GM19324 (cell line): ENCODE results near the gene MORC3.
"Not testable (repeated sequence)": the region's sequence is repeated elsewhere in the genome, so short reads cannot be mapped to it uniquely, and the experiment has no call there.

Experiments used
- ATAC-seq: cut with Tn5 transposase; IDR thresholded peaks from one replicate; pipeline ENCODE4 v1.9.1; 2021; ENCODE audit warnings: mild to moderate bottlenecking, moderate library complexity; ENCODE audit not compliant: unreplicated experiment, low FRiP score

Gene MORC3

GRCh38 chr21:36323032-36323431, 3.0 kb downstream of the MORC3 start:
- ATAC-seq = no peak

GRCh38 chr21:36325373-36326010, 5.5 kb downstream of the MORC3 start:
- ATAC-seq = no peak

DNA sequence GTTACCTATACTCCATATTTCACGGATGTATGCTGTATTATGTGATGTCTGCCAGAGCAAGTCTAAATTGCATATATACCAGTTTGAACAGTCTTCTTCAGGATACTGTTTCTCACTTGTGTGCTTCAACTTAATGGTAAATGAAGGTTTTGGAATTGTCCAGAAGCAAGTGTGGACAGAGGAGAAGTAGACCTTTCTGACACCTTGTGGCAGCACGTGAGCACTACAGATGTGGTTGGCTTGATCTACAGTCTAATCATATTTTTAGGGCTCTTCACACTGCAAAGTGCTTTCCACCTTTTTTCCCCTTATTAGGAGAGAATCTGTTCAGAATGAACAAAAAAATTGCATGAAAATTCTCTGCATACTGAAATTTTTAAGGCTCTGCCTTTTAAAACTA, 10.9 kb downstream of the MORC3 start:
- no peak for ATAC-seq

- no peak for ATAC-seq
These were observed 17.1 kb downstream of the MORC3 start for GRCh38 chr21:36337099-36337509.

DNA sequence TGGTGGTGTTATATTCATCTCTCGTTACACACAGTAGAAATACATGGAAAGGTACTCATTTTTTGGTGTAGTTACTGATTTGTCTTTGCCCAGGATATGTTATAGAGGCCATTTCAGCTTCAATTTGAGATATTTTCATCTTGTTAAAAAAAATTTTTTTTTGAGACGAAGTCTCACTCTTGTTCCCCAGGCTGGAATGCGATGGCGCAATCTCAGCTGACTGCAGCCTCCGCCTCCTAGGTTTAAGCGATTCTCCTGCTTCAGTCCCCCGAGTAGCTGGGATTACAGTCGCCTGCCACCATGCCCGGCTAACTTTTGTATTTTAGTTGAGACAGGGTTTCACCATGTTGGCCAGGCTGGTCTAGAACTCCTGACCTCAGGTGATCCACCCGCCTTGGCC, 19.0 kb downstream of the MORC3 start:
- no peak for ATAC-seq

GRCh38 chr21:36342581-36342980, 22.6 kb downstream of the MORC3 start:
- not testable (repeated sequence) for ATAC-seq

DNA sequence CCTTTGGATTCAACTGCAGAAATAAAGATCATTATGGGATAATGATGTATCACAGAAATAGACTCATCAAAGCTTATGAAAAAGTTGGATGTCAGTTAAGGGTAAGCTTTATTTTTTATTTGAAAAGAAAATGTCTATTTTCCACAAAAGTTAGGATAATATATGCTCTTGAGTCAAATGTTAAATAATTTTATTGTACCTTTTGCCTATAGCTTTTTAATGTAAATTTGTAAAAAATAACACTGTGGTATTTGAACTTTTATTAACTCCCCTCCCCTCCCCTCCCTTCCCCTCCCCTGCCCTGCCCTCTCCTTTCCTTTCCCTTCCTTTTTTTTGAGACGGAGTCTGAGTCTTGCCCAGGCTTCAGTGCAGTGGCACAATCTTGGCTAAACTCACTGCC, 24.9 kb downstream of the MORC3 start:
- ATAC-seq = no peak

- ATAC-seq = no peak
These were observed 27.4 kb downstream of the MORC3 start for GRCh38 chr21:36347278-36347961.

GRCh38 chr21:36347962-36348328, 27.9 kb downstream of the MORC3 start:
- ATAC-seq = no peak

DNA sequence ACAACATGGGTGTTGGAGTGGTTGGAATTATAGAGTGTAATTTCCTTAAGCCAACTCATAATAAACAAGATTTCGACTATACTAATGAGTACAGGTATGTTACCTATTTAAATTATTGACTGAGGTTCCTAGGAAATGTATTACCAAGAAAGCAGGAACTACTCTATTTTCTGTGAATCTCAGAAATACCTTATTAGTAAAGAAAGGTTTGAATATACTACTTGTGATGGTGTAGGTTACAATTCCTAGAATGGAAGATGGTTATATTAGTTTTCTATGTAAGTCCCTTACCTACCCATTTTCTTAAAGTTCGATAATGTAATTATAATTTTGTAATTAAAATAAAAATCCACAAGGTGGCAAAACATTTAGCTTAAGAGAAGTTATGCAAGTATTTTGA, 29.3 kb downstream of the MORC3 start:
- no peak for ATAC-seq

GRCh38 chr21:36350282-36350910, 30.4 kb downstream of the MORC3 start:
- no peak for ATAC-seq

DNA sequence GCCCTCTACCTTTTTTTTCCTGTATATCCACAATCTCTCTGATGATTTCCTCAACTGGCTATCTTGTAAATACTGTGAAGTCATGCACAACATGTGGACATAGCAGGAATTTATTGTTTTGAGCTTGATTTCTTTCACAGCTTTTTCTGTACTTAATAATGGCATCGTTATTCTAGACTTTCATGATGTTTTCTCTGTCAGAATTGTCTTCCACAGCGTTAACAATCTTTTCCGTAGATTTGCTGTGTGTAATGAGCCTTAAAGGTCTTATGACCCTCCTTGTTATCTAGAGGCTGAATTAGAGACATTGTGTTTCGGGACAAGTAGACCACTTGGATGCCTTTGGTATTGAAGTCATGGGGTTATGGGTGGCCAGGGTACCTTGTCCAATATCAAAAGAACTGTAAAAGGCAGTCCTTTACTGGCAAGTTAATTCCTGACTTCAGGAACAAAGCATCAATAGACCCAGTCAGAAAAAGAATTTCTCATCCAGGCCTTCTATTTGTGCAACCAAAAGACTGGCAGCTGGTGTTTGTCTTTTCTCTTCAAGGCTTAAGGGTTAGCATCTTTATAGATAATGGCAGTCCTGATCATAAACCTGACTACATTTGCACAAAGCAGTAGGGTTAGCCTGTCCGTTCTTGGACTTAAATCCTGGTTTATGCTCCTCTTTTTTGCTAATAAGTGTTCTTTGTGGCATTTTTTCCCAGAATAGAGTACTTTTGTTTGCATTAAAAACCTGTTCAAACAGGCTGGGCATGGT, 35.1 kb downstream of the MORC3 start:
- ATAC-seq = no peak

DNA sequence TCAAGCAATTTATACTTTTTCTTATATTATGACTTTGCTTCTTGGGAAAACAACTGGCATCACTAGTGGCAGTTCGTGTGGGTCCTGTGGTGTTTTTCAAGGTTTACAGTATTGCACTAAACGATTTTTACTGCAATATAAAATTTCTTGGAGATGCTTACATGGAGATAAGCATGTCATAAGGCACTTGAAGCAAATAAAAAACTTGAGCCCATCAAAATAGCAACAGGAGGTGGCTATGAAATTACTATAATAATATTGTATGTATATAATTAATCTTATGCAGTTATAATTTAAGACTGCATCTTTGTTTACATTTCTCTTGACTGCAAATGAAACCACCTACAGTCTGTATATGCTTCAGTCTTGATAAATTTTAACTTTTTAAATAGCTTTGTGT, 35.9 kb downstream of the MORC3 start:
- no peak for ATAC-seq

DNA sequence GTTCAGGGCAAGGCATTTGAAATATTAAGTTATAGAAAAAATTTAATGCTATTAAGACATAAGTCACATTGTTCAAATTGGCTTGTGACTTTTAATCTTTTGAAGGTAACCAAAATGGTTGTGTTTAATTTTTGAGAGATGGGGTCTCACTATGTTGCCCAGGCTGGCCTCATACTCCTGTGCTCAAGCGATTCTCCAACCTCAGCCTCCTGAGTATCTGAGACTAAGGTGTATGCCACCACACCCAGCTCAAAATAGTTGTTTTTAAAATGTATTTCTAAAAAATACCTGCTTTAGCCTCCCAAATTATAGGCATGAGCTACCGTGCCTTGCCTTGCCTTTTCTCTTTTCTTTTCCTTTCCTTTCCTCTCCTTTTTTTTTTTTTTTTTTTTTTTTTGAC, 39.2 kb downstream of the MORC3 start:
- no peak for ATAC-seq

GRCh38 chr21:36369064-36369685, 49.2 kb downstream of the MORC3 start:
- no peak for ATAC-seq

DNA sequence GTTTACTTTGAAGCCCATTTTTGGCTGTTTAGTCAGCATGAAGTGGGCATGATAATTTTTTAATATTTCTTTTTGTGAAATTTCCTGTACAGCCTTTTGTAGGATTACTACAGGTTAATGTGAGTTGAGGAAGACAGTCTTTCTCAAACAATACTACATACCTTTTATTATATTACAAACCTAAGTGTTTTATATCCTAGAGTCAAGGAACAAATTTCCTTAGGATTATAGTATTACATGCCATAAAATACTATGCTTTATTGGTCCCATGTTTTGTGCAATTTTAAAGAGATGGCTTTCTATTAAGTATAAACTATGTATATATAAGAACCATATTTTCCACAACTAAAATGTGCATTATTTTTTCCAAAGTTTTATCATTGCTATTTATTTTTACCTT, 56.0 kb downstream of the MORC3 start:
- ATAC-seq = no peak

DNA sequence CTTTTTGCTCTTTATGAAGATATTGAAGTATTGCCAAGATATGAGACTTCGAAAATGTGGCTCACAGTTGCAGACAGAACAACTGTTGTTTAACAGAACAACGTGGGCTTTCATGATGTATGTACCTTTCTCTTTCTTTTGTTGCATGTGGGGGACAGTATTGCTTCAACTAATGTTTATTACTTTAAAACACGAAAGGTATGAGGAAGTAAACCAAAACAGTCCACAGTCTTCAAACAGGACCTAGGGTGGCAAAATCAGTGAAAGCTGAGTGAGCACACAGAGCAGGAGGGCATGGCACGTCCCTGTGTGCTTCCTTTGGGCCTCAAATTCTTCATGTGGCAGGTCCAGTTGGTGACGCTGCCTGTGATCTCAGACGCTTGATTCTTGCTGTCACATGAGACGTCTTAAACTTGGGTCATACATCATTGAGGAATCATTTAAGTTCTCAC, 57.4 kb downstream of the MORC3 start:
- ATAC-seq = no peak

GRCh38 chr21:36379251-36379650, 59.3 kb downstream of the MORC3 start:
- ATAC-seq = no peak

GRCh38 chr21:36381841-36382589, 62.0 kb downstream of the MORC3 start:
- no peak for ATAC-seq

GRCh38 chr21:36382722-36383121, 62.7 kb downstream of the MORC3 start:
- not testable (repeated sequence) for ATAC-seq
